ENCODE results near the gene LGALS14.
A peak's percentile ranks its signal among the peaks of the same experiment; 100 is the strongest.
"Not testable (repeated sequence)": the region's sequence is repeated elsewhere in the genome, so short reads cannot be mapped to it uniquely, and the experiment has no call there.

Gene LGALS14

DNA sequence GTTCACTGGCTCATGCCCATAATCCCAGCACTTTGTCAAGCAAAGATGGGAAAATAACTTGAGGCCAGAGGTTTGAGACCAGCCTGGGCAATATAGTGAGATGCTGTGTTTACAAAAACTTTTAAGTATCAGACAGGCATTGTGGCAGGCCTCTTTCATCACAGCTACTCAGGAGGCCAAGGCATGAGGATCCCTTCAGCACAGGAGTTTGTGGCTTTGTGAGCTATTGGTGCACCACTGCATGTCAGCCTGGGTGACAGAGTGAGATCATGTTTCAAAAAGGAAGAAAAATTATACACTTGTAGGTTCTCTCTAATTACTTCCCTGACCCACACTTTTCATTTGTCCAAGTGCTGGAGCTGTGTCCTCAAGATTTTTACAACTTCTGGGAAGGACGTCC, 11.5 kb upstream of the LGALS14 start:
- no peak for DNase-seq (ENCODE audit: low read depth in 2 of 3, low spot score in 1 of 3)

DNA sequence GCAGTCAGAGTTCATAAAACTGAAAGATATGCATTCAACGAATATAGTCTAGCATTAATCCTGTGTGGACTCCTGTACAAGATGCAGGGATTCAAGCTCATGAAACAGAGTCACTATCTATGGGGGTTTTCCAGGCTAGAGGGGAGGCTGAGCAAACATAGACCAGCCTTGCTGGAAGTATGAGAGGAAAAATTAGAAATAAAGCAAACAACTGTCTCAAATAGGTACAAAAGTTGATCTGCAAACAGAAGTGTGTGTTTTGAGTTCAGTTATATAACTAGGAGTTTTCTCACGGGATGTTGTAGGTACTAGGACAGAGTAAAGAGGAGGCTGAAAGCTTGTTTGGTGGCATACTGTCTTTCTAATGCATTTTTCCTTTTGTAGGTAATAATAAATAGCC, 8.5 kb upstream of the LGALS14 start:
- no peak for DNase-seq (ENCODE audit: low read depth in 2 of 3, low spot score in 1 of 3)

DNA sequence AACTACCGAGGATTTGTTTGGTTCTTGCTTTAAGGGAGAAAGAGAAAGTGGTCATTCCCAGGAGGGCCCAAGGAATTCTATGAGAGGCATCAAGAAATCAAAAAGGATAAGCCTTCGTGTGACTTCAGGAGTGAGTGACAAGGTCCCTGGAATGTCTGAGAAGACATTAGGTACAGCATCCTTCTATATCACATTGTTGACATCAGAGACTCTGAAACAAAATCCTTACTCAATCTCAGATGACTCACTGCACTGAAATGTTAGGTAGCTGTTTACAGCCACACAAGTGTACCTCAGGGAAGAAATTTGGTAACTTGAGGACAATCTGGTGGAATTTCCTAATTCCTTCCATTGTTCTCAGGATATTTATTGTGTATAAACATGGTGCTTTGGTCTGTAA, 7.9 kb upstream of the LGALS14 start:
- no peak for DNase-seq (ENCODE audit: low read depth in 2 of 3, low spot score in 1 of 3)

DNA sequence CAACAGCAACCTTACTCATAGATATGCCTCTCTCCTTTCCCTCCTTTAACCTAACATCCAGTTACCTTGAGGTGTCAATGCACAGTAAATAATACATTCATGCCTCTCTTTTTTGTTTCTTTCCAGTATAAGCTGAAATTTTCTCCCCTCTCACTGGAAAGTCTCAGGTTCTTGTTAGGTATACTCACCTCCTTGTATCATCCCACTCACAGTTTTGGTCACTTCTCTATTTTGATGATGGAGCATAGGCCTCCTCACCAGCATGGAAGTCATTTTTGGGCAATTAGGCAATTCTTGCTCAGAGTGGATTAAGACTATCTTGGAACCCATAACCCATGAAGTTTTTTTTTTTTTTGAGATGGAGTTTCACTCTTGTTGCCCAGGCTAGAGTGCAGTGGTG, 5.7 kb upstream of the LGALS14 start:
- DNase-seq (ENCODE audit: low read depth in 2 of 3, low spot score in 1 of 3) = no peak

DNA sequence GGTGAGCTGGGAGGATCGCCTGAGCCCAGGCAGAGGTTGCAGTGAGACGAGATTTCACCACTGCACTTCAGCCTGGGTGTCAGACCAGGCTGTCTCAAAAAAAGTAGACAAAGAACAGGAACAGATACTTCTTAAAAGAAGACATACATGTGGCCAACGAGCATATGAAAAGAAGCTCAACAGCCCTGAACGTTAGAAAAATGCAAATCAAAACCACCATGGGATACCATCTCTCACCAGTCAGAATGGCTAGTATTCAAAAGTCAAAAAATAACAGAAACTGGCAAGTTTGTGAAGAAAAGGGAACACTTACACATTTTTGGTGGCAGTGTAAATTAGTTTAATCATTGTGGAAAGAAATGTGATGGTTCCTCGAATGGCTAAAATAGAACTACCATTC, 3.0 kb upstream of the LGALS14 start:
- no peak for DNase-seq (ENCODE audit: low read depth in 2 of 3, low spot score in 1 of 3)

DNA sequence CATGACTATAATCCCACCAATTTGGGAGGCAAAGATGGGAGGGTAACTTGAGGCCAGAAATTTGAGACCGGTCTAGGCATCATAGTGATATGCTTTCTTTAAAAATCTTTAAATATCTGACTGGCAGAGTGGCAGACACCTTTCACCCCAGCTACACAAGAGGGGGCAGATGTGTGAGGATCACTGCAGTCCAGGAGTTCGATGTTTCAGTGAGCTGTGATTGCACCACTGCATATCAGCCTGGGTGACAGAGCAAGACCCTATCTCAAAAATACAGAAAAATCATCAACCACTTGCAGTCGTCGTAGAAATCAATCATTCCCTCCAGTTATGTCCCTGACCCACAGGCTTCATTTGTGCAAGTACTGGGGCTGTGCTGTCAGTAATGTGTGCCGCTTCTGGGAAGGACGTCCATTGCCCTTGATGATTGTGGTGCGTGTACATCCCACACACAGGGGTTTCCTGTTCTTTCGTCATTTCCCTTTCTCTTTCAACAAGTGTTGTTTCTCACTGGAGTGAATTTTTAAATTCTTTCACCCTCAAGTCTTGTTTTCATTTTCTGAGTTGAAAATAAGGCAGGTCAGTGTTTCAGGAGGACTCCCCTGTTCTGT, 1.4 kb downstream of the LGALS14 start:
- peak in 2 of 3 donors; percentile 16 to 47 for DNase-seq (ENCODE audit: low read depth in 2 of 3, low spot score in 1 of 3)

DNA sequence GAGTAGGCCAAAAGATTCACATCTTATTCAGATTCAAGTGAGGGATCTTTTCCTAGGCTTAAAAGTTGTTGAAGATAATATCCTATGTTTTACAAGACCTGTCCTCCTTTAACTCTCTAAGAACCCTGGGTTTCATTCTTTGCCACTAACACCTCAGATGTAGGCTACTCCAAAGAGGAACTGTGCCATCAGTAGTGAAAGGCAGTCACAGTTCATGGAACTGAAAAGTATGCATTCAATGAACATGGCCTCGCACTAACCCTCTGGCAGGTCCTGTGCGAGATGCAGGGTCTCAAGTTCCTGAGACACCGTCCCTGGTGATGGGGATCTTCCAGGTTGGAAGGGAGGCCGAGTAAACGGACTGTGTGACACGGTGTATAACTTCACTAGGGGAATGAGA, 4.3 kb downstream of the LGALS14 start:
- no peak for DNase-seq (ENCODE audit: low read depth in 2 of 3, low spot score in 1 of 3)

DNA sequence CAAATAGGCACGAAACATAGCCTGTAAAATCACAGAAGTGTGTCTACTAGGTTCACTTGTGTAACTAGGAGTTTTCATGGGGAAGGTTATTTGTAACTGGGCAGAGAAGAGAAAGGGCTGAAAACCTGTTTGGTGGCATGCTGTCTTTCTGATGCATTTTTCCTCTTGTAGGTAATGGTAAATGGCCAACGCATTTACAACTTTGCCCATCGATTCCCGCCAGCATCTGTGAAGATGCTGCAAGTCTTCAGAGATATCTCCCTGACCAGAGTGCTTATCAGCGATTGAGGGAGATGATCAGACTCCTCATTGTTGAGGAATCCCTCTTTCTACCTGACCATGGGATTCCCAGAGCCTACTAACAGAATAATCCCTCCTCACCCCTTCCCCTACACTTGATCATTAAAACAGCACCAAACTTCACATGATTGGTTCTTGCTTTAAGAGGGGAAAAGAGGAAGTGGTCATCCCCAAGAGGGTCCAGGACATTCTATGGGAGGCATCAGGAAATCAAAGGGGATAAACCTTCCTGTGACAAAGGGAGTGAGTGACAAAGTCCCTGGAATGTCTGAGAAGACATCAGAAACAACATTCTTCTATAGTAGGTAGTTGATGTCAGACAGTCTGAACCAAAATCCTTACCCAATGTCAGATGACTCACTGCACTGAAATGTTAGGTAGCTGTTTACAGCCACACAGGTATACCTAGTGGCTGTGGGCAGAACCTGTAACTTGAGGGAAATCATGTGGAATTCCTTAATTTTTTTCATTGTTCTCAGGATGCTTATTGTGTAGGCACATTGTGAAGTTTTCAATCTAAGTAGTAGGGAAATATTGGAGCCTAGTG, 5.0 kb downstream of the LGALS14 start:
- DNase-seq (ENCODE audit: low read depth in 2 of 3, low spot score in 1 of 3) = no peak

DNA sequence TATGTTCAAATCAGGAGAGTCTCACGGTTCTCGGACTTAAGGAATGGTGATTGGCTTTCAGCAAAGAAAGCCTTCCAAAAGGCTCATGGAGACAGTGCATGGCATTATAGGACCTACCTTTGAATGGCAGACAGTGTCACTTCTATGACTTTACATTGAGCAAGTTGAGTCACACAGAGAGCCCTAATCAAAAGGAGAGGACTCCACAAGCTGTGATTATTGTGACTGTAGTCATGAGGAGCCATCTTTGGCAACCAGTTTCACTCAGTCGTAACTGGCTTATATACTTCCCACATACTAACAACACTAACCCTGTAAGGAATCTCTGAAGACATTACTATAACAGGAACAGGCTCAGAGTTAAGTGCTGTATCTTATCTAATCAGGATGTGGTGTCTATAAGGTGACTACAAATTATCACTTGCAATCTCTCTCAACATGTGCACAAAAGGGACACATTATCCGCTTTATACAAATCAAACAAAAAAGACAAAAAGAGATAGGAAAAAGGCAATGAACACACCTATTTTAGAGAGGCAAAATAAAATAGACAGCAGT, 6.1 kb downstream of the LGALS14 start:
- no peak for DNase-seq (ENCODE audit: low read depth in 2 of 3, low spot score in 1 of 3)

DNA sequence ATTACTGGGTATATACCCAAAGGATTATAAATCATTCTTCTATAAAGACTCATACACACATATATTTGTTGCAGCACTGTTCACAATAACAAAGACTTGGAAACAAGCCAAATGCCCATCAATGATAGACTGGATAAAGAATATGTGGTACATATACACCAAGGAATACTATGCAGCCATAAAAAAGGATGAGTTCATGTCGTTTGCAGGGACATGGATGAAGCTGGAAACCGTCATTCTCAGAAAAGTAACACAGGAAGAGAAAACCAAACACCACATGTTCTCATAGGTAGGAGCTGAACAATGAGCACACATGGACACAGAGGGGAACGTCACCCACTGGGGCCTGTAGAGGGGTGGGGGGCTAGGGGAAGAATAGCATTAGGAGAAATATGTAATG, 15.9 kb downstream of the LGALS14 start:
- not testable (repeated sequence) for DNase-seq (ENCODE audit: low read depth in 2 of 3, low spot score in 1 of 3)

DNA sequence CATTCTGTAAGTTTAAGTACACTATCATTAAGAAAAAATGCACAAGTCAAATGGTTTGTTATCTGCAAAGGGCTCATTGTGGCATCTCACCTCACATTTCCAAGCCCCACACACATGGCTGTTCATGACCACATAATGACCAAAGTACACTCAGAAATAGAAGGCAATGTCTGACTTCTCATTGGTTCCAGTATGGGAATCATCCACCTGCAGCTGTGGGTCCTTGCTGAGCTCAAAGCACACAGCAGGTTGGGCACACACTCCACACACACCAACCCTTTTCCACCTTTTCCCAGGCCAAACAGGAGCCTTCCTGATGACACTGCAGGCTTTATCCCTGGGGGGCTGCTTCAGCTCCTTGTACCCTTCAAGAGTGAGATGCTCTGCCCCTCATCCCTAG, 21.7 kb downstream of the LGALS14 start:
- DNase-seq (ENCODE audit: low read depth in 2 of 3, low spot score in 1 of 3) = no peak

DNA sequence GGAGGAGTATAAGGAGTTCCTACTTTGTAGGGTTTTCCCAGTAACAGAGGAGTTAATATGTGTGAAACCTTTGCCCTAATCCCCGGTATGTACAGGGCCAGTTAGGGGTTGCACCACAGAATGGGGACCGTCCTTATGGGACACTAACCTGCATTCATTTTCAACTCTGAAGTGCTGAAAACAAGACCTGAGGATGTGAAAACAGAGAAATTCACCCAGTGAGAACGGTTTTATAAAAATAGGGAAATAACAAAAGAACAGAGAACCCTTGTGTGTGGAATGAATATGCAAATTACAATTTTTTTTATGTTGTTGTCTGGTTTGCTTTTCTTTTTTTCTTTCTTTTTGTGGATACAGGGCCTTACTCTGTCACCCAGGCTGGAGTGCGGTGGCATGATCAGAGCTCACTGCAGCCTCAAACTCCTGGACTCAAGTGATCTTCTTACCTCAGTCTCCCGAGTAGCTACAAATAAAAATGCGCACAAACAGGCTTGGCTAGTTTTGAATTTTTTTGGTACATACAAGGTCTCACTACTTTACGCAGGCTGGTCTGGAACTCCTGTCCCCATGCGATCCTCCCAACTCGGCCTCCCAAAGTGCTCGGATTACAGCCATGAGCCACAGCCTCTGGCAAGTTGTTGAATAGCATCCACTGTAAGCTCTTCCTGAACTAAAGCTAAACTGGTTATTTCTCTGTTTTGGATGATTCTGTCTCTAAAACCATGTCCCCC, 23.0 kb downstream of the LGALS14 start:
- no peak for DNase-seq (ENCODE audit: low read depth in 2 of 3, low spot score in 1 of 3)

DNA sequence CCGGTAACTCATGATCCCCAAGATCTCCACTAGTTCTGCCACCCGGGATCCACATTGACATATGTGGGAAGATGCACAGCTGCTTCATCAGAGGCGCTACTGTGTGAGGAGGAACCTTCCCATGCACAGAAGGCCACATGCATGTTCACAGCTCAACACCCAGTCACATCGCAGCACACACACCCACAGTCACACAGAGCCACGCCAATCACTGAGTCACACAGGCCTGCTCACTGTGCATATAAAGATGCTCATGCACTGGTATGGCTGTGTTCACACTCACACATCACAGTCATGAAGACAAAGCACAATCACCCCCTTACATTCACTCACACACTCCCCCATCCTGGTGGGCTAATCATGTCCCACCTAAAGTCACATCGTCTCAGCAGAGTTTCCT, 23.8 kb downstream of the LGALS14 start:
- no peak for DNase-seq (ENCODE audit: low read depth in 2 of 3, low spot score in 1 of 3)

DNA sequence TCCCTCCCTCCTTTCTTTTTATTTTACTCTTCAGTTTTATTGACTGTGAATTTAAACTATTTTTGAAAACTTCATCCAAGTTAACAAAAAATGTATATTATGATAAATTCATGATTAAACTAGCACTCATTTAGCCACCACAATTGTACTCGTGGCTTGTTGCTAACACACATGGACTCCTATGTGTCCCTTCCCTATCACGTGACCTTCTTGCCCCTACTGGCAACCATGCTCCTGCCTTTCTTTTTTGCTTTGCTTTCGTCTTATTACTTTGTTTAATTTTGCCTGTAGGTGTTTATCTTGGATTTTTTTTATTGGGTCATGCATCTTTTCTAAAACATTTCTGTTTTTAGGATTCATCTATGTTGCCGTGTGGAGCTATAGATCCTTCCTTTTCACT, 25.3 kb downstream of the LGALS14 start:
- no peak for DNase-seq (ENCODE audit: low read depth in 2 of 3, low spot score in 1 of 3)

DNA sequence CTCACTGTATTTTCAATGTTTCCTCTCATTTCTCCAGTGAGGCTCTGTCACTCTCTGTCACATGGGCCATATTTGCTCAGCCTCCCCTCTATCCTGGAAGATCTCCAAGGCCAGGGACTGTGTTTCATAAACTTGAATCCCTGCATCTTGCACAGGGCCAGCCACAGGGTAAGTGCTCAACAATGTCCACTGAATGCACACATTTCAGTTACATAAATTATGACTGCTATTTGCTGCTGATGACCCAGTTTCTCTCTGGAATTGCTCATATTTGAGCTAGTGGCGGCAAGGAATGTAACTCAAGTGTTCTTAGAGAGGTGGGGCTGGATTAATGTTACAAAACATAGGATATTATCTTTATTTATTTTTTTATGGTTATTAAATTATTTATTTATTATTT, 27.4 kb downstream of the LGALS14 start:
- DNase-seq (ENCODE audit: low read depth in 2 of 3, low spot score in 1 of 3) = no peak

DNA sequence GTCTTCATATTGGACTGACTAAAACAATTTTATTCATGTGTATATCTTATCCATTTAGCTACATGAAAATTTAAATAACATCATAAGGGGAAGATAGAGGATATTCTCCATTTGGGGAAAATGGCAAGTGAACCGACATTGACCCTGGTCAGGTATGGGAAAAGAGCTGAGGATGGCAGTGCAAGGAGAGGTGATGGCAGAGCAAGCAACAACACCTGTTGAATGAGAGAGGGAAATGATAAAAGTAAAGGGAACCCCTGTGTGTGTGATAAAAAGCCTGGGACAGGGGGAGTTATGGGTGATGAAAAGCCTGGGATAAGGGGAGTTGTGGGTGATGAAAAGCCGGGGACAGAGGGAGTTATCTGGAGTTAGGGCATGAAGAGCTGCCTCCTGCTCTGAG, 29.6 kb downstream of the LGALS14 start:
- no peak for DNase-seq (ENCODE audit: low read depth in 2 of 3, low spot score in 1 of 3)

DNA sequence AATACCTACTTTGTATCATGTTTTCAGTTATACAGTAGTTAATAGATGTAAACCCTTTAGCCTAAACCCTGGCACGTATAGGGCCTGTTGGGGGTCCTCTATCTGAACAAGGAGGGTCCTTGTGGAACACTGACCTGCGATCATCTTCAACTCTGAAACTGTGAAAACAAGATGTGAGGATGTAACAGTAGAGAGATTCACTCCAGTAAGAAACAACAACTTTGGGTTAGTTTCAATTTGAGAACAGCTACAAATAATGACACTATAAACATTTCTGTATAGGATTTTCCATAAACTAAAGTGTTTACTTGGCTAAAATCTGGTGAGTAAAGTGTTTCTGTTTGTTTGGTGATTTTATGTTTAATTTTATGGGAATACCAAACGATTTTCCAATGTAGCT, 31.4 kb downstream of the LGALS14 start:
- no peak for DNase-seq (ENCODE audit: low read depth in 2 of 3, low spot score in 1 of 3)

DNA sequence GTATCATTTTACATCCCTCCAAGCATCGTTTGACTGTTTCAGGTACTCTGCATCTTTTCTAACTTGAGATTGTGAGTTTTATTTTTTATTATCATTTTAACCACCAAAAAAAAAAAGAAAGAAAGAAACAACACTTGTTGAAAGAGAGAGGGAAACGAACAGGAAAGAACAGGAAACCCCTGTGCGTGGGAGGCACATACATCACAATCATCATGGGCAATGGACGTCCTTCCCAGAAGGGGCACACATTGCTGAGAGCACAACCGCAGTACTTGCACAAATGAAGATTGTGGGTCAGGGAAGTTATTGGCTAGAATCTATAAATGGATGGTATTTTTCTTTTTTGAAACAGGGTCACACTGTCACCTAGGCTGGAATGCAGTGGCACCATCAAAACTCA, 31.8 kb downstream of the LGALS14 start:
- peak in 1 of 3 donors; percentile 14 for DNase-seq (ENCODE audit: low read depth in 2 of 3, low spot score in 1 of 3)

DNA sequence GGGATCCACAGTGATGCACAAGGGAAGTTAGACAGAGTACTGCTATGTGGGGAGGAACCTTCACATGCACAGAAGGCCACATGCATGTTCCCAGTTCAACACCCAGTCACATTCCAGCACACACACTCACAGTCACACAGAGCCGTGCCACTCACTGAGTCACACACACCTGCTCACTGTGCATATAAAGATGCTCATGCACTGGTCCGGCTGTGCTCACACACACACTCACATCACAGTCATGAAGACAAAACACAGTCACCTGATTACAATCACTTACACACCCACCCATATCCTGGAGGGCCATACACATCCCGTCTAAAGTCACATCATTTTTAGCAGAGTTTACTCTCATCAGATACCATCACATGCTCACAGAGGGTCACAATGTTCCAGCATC, 33.1 kb downstream of the LGALS14 start:
- no peak for DNase-seq (ENCODE audit: low read depth in 2 of 3, low spot score in 1 of 3)

DNA sequence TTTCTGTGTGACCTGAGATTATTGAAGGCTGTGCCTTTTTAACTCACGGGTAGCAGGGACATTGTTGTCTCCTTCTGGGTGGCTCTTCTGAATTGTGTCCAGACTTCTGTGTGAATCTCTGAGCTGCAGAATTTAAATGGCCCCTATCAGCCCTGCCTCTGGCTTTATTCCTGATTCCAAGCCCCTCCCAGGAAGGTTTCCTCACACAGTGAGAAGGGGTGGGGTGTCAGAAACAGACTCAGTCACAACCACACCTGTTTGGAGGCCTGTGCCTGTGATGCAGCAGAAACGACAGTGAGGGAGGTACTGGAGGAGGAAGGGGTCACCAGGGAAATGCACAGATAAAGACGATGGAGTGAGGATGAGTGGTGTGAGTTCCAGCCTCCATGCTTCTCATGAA, 33.6 kb downstream of the LGALS14 start, which contains the start of gene CLC:
TSS of gene CLC (minus strand) at position 139 of the 400 bp plus-strand sequence. CDS start at position 62, 77 bp downstream.
- no peak for DNase-seq (ENCODE audit: low read depth in 2 of 3, low spot score in 1 of 3)

DNA sequence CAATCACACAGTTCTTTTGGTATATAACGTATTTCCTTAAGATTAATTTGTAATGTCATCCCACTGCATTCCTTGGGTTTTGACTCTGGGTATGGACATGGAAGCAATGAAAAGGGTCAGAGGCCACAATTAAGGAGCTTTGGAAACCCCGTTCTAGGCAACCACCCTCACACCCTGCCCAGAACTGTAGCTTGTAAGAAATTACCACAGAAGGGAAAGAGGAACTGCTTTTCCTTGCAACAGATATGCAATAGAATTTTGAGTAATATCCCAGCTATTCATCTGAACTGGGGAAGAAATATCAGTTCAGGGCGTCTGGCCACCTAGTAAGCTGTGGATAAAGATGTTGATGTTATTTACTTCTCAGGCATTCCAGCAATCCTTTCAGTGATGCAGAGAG, 34.5 kb downstream of the LGALS14 start:
- DNase-seq (ENCODE audit: low read depth in 2 of 3, low spot score in 1 of 3) = no peak

DNA sequence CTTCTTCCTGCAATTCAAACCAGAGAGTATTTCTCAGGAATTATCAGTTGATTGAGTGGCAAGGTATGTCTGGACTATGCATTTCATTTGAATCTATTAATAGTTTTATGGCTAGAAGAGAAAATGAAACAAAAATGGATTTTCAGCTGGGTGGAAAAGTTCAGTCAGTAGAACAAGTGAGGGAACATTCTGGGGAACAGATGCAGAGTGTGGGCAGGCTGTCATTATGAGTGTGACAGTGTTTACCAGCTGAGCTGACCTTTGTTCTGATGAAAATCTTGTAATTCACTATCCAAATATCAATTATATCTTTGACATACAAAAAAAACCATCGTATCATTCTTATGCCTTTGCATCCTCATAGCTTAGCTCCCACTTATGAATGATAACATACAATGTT, 36.1 kb downstream of the LGALS14 start:
- DNase-seq (ENCODE audit: low read depth in 2 of 3, low spot score in 1 of 3) = peak in 1 of 3 donors; percentile 8

All from stimulated activated CD4-positive, alpha-beta T cell treated with anti-CD3 and anti-CD28 coated beads, Interleukin-12 subunit alpha, Interleukin-12 subunit beta, amount 100 ng/mL, for 48 hours (primary cell).